CD4-positive, alpha-beta T cell treated with Interleukin-12 subunit alpha and Interleukin-12 subunit beta, for 1 hour (primary cell): Measurements from ENCODE around the gene PFAS.

Source experiments
- DNase-seq: peaks from one replicate; pipeline ENCODE4 v3.0.0-alpha.2; 2020

The PFAS gene

DNA sequence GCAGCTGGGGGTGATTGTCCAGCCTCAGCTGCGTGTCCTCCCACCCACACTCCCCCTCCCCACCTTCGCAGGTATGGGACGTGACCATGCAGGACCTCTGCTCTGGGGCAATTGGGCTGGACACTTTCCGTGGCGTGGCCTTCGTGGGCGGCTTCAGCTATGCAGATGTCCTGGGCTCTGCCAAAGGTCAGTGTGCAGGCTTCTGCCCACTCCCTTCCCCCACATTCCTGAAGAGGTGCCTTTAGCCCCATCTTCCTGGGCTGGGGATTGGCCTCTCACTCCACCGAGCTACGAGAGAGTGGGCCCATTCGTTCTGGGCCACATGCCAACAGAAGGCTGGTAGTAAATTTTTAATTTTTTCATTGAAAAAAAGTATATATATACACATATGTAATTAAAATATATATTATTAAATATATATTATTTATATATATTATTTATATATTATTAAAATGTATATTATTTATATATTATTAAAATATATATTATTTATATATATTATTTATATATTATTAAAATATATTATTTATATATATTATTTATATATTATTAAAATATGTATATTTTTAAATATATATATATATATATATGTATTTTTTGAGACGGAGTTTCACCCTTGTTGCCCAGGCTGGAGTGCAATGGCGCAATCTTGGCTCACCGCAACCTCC is 18.5 kb downstream of the PFAS start:
- DNase-seq = no peak

GRCh38 chr17:8268550-8269298 is 19.6 kb downstream of the PFAS start:
- DNase-seq = no peak

GRCh38 chr17:8272421-8272820 is 23.3 kb downstream of the PFAS start:
- DNase-seq = no peak

- DNase-seq = no peak
Measured at GRCh38 chr17:8273884-8274444, 24.9 kb downstream of the PFAS start.

GRCh38 chr17:8274816-8275215 is 25.7 kb downstream of the PFAS start:
- no peak for DNase-seq

GRCh38 chr17:8275421-8276290 is 26.6 kb downstream of the PFAS start:
- DNase-seq = no peak

DNA sequence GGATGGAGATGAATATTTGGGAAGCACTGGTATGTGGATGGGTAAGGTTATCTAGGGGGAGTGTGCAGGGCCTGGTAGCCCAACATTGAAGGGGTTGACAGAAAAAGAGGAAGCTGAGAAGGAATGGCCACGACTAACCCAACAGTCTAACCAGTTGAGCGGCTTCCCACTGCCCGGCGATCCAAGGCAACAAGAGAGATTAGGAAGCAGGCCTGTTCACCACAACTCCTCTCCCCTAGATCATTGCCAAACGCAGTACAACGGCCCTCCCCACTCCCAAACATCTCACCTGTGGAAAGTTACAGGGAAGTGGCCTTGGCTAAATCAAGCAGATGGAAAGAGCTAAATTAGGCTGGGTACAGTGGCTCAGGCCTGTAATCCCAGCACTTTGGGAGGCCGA is 28.2 kb downstream of the PFAS start:
- DNase-seq = no peak

- no peak for DNase-seq
Measured at GRCh38 chr17:8282345-8282744, 33.3 kb downstream of the PFAS start.

- no peak for DNase-seq
Measured at GRCh38 chr17:8283356-8283755, 34.3 kb downstream of the PFAS start.

DNA sequence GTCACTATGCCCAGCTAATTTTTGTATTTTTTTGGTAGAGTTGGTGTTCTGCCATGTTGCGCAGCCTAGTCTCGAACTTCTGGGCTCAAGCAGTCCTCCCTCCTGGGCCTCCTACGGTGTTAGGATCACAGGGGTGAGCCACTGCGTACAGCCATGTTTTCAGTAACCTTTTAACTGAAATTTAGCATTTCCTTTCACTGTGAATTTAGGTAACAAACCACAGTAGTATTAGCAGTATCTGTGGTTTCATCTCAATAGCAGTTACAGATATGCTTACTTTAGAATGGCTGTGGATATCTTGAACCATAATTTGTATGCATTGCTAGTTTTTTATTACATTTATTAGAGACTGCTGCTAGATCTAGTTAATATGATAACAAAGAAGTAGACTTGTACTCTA is 35.0 kb downstream of the PFAS start:
- DNase-seq = peak; percentile 18

GRCh38 chr17:8285270-8286181 is 36.4 kb downstream of the PFAS start:
- DNase-seq = no peak

- no peak for DNase-seq
Measured at GRCh38 chr17:8287651-8288335, 38.7 kb downstream of the PFAS start.

GRCh38 chr17:8288336-8289102 is 39.4 kb downstream of the PFAS start, which contains the start of gene RANGRF:
RANGRF (plus strand) TSS chr17:8288670; CDS start chr17:8288789, 119 bp downstream.
- DNase-seq = peak; percentile 82

DNA sequence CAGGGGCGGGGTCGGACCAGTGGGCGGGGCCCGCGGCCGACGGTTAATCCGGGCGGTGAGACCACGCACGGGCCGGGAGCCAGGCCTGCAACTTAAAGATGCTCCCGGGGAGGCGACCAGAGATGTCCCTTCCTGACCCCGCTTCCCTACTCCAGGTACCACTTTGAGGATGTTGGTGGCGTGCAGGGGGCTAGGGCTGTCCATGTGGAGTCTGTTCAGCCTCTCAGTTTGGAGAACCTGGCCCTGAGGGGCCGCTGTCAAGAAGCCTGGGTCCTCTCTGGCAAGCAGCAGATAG is 40.0 kb downstream of the PFAS start:
- DNase-seq = no peak

GRCh38 chr17:8290043-8290442 is 41.0 kb downstream of the PFAS start:
- no peak for DNase-seq

DNA sequence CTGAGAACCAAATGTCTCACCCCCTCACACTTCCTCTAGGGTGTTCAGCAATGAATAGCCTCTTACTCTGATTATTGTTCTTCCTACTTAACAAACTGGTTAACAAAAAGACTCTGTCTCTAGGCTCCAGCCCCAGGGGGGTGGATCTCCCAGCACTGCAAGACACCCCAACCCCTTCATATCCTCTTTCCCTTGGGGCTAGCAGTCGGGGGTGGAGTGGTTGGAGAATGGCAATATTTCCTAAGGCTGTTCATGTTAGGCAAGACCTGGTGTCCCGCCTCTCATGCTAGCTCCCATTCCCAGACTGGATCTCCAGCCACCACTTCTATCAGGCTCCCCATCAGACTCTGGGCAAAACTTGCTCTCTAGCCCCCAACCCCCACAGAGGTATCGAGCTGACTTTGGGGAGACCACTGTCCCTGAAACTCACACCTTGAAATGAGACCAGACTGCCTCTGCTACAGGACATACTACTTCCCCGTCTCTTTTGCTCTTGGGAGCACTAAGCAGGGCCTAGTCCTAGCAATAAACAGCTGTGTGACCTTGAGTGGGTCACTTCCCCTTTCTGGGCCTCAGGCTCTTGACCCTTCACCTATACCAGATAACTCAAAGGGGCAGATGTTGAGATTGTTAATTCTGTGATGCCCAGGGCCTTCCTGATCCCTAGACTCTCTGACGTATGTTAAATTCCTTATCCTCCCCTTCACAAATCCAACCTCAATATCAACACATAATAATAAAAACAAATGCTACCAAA is 43.7 kb downstream of the PFAS start:
- DNase-seq = no peak

DNA sequence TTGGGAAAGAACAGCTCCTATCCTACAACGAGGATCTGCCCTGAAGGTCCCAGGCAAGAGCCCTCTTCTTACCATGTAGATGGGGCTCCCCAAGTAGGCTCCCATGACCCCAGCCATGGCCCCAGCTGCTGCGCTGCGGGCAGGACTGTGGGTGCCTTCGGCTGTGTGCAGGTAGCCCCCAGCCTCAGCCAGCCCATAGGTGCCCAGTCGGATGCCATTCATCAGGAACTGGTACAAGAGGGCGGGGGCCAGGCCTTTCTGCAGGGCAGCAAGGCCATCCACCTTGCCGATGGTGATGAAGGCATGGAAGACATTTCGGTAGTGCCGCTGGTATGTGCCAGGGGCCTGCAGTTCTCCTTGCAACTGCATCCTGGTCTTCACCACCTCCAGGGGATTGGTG is 45.3 kb downstream of the PFAS start:
- no peak for DNase-seq

- no peak for DNase-seq
Measured at GRCh38 chr17:8294814-8295316, 45.8 kb downstream of the PFAS start.

DNA sequence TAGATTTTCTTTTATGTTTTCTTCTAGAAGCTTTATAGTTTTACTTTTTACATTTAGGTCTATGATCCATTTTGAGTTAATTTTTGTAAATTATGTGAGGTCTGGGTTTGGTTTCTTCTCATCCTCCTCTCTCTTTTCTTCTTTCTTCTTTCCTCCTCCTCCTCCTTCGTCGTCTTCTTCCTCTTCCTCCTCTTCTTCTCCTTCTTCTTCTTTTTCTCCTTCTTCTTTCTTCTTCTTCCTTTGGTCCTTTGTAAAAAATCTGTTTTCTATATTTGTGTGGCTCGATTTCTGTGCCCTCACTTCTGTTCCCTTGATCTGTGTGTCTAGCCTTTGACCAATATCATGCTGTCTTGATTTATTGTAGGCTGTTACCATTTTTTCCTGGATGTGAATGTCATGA is 51.1 kb downstream of the PFAS start:
- no peak for DNase-seq
